Hepatocyte (in vitro differentiated cells): ENCODE measurements around the gene SLC38A1.

Source experiments
- EZH2 ChIP-seq: fragments of 200-600 bp; sonication (generic); IDR thresholded peaks from 2 replicates; pipeline ENCODE4 v1.6.1; 2016; ENCODE audit warnings: antibody characterized with exemption, mild to moderate bottlenecking, borderline replicate concordance
- TF ChIP-seq, protein P1 (sequence below): fragments of 200-600 bp; sonication (generic); IDR thresholded peaks from 2 replicates; pipeline ENCODE4 v1.5.1; 2016; ENCODE audit warnings: antibody characterized with exemption, mild to moderate bottlenecking; ENCODE audit not compliant: poor library complexity

DNA sequence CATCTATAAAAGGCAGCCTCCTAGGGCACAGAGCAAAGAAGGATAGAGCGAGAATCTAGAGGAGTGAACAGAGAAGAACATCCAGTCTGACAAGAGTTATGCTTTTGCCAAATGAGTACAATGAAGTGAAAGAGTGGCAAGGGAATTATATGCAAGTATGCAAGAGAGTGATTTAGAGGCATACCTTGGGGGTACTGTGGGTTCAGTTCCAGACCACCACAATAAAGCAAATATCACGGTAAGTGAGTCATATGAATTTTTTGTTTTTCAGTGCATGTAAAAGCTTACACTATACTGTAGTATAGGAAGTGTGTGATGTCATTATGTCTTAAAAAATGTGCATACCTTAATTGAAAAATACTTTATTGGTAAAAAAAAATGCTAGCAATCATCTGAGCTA is 101.4 kb downstream of the SLC38A1 start:
- TF ChIP-seq, protein P1, sequence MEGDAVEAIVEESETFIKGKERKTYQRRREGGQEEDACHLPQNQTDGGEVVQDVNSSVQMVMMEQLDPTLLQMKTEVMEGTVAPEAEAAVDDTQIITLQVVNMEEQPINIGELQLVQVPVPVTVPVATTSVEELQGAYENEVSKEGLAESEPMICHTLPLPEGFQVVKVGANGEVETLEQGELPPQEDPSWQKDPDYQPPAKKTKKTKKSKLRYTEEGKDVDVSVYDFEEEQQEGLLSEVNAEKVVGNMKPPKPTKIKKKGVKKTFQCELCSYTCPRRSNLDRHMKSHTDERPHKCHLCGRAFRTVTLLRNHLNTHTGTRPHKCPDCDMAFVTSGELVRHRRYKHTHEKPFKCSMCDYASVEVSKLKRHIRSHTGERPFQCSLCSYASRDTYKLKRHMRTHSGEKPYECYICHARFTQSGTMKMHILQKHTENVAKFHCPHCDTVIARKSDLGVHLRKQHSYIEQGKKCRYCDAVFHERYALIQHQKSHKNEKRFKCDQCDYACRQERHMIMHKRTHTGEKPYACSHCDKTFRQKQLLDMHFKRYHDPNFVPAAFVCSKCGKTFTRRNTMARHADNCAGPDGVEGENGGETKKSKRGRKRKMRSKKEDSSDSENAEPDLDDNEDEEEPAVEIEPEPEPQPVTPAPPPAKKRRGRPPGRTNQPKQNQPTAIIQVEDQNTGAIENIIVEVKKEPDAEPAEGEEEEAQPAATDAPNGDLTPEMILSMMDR, result no peak
- no peak for TF ChIP-seq EZH2
